GM23338 (cell line): Measurements from ENCODE around the gene MARCHF5. TPM values are rescaled to one million over a fixed set of nuclear protein-coding genes. Genes with fewer than 3 reads are reported as not detected.

Experiments used
- ATAC-seq: fragments of 200-7000 bp; cut with Tn5 transposase; 3 replicates; pipeline ENCODE4 v1.9.1; 2020
- DNase-seq: peaks from one replicate; pipeline ENCODE4 v3.0.0-alpha.2; 2015; ENCODE audit warnings: low spot score
- H2AFZ ChIP-seq: fragments of 200-600 bp; sonication (generic); 2 replicates; pipeline ENCODE4 v1.8.0; 2016; ENCODE audit warnings: antibody characterized with exemption, mild to moderate bottlenecking, moderate library complexity
- H3F3A ChIP-seq: fragments of 200-600 bp; sonication (generic); replicated peaks from 2 replicates; pipeline ENCODE4 v1.8.0; 2017; ENCODE audit warnings: antibody characterized with exemption, mixed run types, low read depth
- H3K27ac ChIP-seq: fragments of 200-600 bp; sonication (generic); 2 replicates; pipeline ENCODE4 v1.6.1; 2016; ENCODE audit warnings: low read depth
- H3K27me3 ChIP-seq: fragments of 200-600 bp; sonication (generic); 2 replicates; pipeline ENCODE4 v1.8.0; 2016; ENCODE audit warnings: mild to moderate bottlenecking, mixed run types, moderate library complexity; ENCODE audit not compliant: insufficient read depth
- H3K36me3 ChIP-seq: fragments of 200-600 bp; sonication (generic); 2 replicates; pipeline ENCODE4 v1.8.0; 2016; ENCODE audit warnings: mild to moderate bottlenecking; ENCODE audit not compliant: insufficient read depth
- H3K4me1 ChIP-seq: fragments of 200-600 bp; sonication (generic); 2 replicates; pipeline ENCODE4 v1.8.0; 2016; ENCODE audit warnings: mild to moderate bottlenecking, moderate library complexity; ENCODE audit not compliant: insufficient read depth
- H3K4me2 ChIP-seq: fragments of 200-600 bp; sonication (generic); 2 replicates; pipeline ENCODE4 v1.7.1; 2017; ENCODE audit warnings: mixed run types
- H3K4me3 ChIP-seq: fragments of 200-600 bp; sonication (generic); 2 replicates; pipeline ENCODE4 v1.6.1; 2016; ENCODE audit warnings: mixed run types
- H3K79me2 ChIP-seq: fragments of 200-600 bp; sonication (generic); replicated peaks from 2 replicates; pipeline ENCODE4 v1.8.0; 2017; ENCODE audit warnings: mild to moderate bottlenecking; ENCODE audit not compliant: insufficient read depth
- H3K9me2 ChIP-seq: fragments of 200-600 bp; sonication (generic); 2 replicates; pipeline ENCODE4 v1.8.0; 2017; ENCODE audit not compliant: insufficient read depth
- H4K20me1 ChIP-seq: fragments of 200-600 bp; sonication (generic); replicated peaks from 2 replicates; pipeline ENCODE4 v1.8.0; 2017; ENCODE audit warnings: mild to moderate bottlenecking; ENCODE audit not compliant: insufficient read depth
- H3K27ac Mint-ChIP-seq: 2 replicates; pipeline ENCODE4 v1.8.0; 2020; ENCODE audit warnings: inconsistent platforms, mild to moderate bottlenecking, moderate library complexity, mixed read lengths
- H3K27me3 Mint-ChIP-seq: 3 replicates; pipeline ENCODE4 v1.8.0; 2022; ENCODE audit warnings: low read depth, mild to moderate bottlenecking, moderate library complexity, mixed read lengths, inconsistent platforms; ENCODE audit not compliant: insufficient read depth, poor library complexity
- H3K36me3 Mint-ChIP-seq: 3 replicates; pipeline ENCODE4 v1.8.0; 2021; ENCODE audit warnings: low read depth, mild to moderate bottlenecking, inconsistent platforms, moderate library complexity, mixed read lengths
- H3K4me1 Mint-ChIP-seq: 3 replicates; pipeline ENCODE4 v1.8.0; 2020; ENCODE audit warnings: mild to moderate bottlenecking, inconsistent platforms, mixed read lengths
- H3K4me3 Mint-ChIP-seq: 3 replicates; pipeline ENCODE4 v1.8.0; 2021; ENCODE audit warnings: moderate library complexity, mild to moderate bottlenecking, inconsistent platforms, mixed read lengths
- H3K9me3 Mint-ChIP-seq: 3 replicates; pipeline ENCODE4 v1.8.0; 2020; ENCODE audit warnings: moderate library complexity, mild to moderate bottlenecking, inconsistent platforms, mixed read lengths
- CREB1 ChIP-seq: fragments of 250-450 bp; sonication (Bioruptor Pico); IDR thresholded peaks from 2 replicates; pipeline ENCODE4 v1.5.0; 2020; ENCODE audit warnings: low read depth, mild to moderate bottlenecking, moderate library complexity
- EZH2phosphoT487 ChIP-seq: fragments of 200-600 bp; sonication (generic); IDR thresholded peaks from one replicate; pipeline ENCODE4 v1.8.1; 2018; ENCODE audit warnings: antibody characterized with exemption; ENCODE audit not compliant: unreplicated experiment
- JUNB ChIP-seq: IDR thresholded peaks from one replicate; pipeline ENCODE4 v1.6.1; 2016; ENCODE audit warnings: antibody characterized with exemption; ENCODE audit not compliant: unreplicated experiment
- STAT1 ChIP-seq: IDR thresholded peaks from one replicate; pipeline ENCODE4 v1.6.1; 2016; ENCODE audit warnings: antibody characterized with exemption; ENCODE audit not compliant: unreplicated experiment
- ZNF331 ChIP-seq: fragments of 250-450 bp; sonication (Bioruptor Pico); IDR thresholded peaks from 2 replicates; pipeline ENCODE4 v1.5.0; 2020; ENCODE audit warnings: low read depth, mild to moderate bottlenecking, moderate library complexity
- ZNF462 ChIP-seq: fragments of 250-450 bp; sonication (Bioruptor Pico); IDR thresholded peaks from 2 replicates; pipeline ENCODE4 v1.5.0; 2020; ENCODE audit warnings: mild to moderate bottlenecking, moderate library complexity
- polyA plus RNA-seq: library from polyadenylated mRNA; unstranded; fragments of >200 nt; fragmentation: Nextera tagmentation; extraction: Ambion mirVana; gene quantifications from 2 replicates; pipeline ENCODE4 v1.2.1, GENCODE V29; 2016
- total RNA-seq: library from RNA; depleted of rRNA; stranded (reverse); fragments of >200 nt; shearing (Covaris generic); gene quantifications from 2 replicates; pipeline ENCODE4 v1.2.3, GENCODE V29; 2014
- TF ChIP-seq, protein P1 (sequence below): IDR thresholded peaks from 2 replicates; pipeline ENCODE4 v1.6.1; 2016; ENCODE audit warnings: antibody characterized with exemption

The MARCHF5 gene
- total and polyA plus RNA-seq, 2 experiments from 2014 or later, result 12.9 to 14.2 TPM

- no peak for TF ChIP-seq ZNF462
- TF ChIP-seq, protein P1, sequence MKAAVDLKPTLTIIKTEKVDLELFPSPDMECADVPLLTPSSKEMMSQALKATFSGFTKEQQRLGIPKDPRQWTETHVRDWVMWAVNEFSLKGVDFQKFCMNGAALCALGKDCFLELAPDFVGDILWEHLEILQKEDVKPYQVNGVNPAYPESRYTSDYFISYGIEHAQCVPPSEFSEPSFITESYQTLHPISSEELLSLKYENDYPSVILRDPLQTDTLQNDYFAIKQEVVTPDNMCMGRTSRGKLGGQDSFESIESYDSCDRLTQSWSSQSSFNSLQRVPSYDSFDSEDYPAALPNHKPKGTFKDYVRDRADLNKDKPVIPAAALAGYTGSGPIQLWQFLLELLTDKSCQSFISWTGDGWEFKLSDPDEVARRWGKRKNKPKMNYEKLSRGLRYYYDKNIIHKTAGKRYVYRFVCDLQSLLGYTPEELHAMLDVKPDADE, result no peak
- no peak for TF ChIP-seq EZH2phosphoT487
- no peak for TF ChIP-seq JUNB
- no peak for TF ChIP-seq ZNF331 (CRISPR knock-in tag)
- TF ChIP-seq CREB1, result no peak
- no peak for TF ChIP-seq STAT1
These were observed 87.0 kb downstream of the MARCHF5 start (continued) for GRCh38 chr10:92377962-92378361.

GRCh38 chr10:92381543-92381954, 90.6 kb downstream of the MARCHF5 start:
- H3K36me3 ChIP-seq, result no peaks in the 10 kb centered on the region
- H3K36me3 Mint-ChIP-seq, result no peaks in the 10 kb centered on the region
- H3K79me2 ChIP-seq, result no peaks in the 10 kb centered on the region
- no peak overlapping the region for H3K4me3 Mint-ChIP-seq
- peaks cover 7% of the 10 kb centered on the region for H3K27me3 Mint-ChIP-seq
- no peaks in the 10 kb centered on the region for H3K27me3 ChIP-seq
- H3K4me1 ChIP-seq, result peaks cover 14% of the 10 kb centered on the region
- peak overlapping the region; percentile 94 for H2AFZ ChIP-seq
- ATAC-seq, result no peak
- peak overlapping the region; percentile 39; the same call in 1 of the 2 replicates for H3K4me2 ChIP-seq
- no peak overlapping the region for H3K4me3 ChIP-seq
- H3F3A ChIP-seq, result no peaks in the 10 kb centered on the region
- no peak overlapping the region for H3K27ac ChIP-seq
- H3K9me3 Mint-ChIP-seq, result no peaks in the 10 kb centered on the region
- peak; percentile 18 for DNase-seq
- H3K9me2 ChIP-seq, result no peaks in the 10 kb centered on the region
- peaks cover 27% of the 10 kb centered on the region for H3K4me1 Mint-ChIP-seq
- no peaks in the 10 kb centered on the region for H4K20me1 ChIP-seq
- H3K27ac Mint-ChIP-seq, result no peak overlapping the region
- no peak for TF ChIP-seq JUNB
- TF ChIP-seq ZNF462, result no peak
